ENCODE data around the gene SRXN1.
"Not testable (repeated sequence)": the region's sequence is repeated elsewhere in the genome, so short reads cannot be mapped to it uniquely, and the experiment has no call there.

SRXN1 gene

DNA sequence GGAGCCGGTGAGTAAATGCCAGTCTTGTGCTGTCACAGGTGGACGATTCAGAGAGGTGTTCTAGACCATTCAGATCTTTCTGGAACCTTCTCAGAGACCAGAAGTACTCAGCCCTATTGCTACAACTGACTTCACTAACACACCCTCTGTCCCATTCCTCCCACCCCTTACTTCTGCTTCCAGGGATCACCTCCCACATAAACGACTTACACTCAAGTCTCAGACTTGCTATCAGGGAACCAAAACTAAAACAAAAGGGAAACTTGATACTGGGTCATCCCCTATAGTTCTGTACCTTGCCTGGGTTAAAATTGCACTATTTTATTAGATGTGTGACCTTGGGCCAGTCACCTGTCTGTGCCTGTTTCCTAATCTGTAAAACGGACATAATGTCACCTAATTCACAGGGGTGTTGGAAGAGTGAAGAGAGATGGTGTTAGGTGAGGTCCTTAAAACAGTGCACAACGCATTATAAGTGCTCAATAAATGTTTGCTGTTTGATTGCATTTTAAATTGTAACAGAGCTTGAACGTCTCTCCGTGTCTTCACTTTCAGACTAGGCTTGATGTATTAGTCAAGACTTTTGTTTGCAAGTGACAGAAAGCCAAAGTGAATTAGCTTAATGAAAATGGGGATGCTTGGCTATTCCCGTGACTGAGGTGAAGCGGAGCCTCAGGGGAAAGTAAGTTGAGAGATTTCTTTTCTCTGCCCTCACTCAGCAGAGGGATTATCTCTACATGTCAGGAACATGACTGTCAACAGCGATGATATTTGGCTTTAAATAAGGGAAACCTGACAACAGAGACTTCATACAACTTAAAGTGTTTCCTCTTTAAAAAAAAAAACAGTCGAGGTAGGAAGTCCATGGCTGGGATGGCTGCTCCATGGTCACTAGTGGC is 3.0 kb upstream of the SRXN1 start:
- DNase-seq (ENCODE audit: low read depth) = no peak

- no peak for DNase-seq (ENCODE audit: low read depth)
These were observed 1.4 kb upstream of the SRXN1 start for GRCh38 chr20:654417-654750.

GRCh38 chr20:653590-654416 is 803 bp upstream of the SRXN1 start:
- no peak for DNase-seq (ENCODE audit: low read depth)

DNA sequence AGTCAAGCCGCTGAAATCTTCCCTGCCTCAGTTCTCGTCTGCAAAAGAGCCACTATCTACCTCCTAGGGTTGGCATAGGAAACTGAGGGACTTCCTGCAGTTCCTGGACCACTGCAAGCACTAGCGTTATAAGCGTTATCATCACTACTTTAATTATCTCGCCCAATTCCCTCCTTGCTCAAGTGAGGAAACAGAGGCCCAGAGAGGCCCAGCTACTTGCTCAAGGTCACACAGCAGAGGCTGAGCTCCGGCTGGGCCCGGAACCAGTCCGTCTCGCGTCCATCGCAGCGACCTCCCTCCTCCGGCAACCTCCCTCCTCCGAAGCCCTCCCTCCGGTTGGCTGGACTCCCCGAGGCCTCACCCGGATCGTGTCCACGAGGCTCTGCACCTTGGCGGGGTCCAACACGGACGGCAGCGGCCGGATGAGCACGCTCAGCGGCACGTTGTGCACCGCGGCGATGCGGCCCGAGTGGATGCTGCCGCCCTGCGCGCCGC is 338 bp downstream of the SRXN1 start:
- DNase-seq (ENCODE audit: low read depth) = no peak

GRCh38 chr20:651713-652614 is 1.0 kb downstream of the SRXN1 start:
- no peak for DNase-seq (ENCODE audit: low read depth)

DNA sequence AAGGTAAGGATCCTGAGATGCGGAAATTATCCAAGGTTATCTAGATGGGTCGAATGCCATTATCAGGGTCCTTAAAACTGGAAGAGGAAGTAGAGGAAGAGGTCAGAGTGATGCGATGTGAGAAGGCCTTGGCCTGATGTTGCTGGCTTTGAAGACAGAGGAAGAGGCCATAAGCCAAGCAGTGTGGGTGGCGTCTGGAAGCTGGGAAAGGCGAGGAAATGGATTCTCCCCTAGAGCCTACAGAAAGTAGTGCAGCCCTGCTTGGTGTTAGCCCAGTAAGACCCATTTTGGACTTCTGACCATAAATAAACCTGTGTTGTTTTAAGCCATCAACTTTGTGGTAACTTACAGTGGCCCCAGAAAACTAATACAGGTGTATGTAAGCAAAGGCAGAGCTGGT is 2.0 kb downstream of the SRXN1 start:
- DNase-seq (ENCODE audit: low read depth) = no peak

DNA sequence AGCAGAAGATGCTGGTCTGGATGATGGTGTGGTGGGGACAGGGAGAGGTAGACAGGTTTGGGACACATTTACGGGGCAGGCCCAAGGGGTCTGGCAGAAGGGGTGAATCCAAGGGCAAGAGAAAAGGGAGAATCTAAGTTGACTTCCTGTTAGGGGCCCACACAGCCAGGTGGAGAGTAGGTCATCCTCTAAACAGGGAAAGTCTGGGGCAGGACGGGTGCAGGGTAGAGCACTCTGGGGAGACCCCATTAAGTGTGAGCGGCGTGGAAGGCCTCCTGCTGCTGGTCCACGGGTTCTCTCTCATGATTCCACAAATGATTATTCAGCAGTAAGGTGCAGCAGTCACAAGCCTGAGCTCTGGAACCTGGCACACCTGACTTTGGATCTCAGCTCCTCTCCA is 2.7 kb downstream of the SRXN1 start:
- DNase-seq (ENCODE audit: low read depth) = no peak

GRCh38 chr20:647479-648019 is 5.5 kb downstream of the SRXN1 start:
- no peak for DNase-seq (ENCODE audit: low read depth)

DNA sequence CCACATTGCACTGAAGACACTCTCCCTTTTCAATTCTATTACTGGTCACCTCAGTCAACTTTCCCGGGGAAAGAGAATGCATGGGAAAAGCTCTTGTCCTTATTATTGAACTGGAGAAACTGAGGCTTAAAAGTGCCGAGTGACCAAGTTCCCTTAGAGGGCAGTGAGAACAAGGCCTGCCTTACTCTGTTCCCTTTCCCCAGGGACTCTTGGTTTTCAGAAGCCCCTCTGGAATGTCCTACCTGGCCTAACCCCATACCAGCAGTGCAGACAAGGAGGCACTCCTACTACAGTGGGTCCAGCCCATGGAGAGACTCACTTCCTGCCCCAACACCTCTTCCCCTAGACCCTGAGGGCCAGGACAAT is 6.1 kb downstream of the SRXN1 start:
- no peak for DNase-seq (ENCODE audit: low read depth)

DNA sequence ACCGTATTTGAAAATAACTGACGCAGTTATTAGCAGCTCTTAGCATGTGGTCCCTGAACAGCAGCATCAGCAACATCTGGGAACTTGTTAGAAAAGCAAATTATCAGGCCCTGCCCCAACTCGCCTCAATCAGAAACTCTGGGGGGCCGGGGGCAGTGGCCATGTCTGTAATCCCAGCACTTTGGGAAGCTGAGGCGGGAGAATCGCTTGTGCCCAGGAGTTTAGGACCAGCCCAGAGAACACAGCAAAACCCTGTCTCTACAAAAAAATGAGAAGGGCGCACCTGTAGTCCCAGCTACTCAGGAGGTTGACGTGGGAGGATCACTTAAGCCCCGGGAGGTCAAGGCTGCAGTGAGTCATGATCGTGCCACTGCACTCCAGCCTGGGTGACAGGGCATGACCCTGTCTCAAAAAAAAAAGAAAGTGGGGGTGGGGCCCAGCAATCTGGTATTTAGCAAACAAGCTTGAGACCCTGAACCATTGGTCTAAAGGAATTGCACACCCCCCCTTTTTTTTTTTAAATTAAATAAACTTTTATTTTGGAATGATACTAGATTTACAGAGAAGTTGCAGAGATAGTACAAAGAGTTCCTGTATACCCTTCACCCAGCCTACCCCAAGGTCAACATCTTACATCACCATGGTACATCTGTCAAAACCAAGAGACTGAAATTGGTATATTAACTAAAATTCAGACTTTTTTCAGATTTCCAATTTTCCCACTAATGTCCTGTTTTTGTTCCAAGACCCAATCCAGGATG is 6.7 kb downstream of the SRXN1 start:
- DNase-seq (ENCODE audit: low read depth) = no peak

GRCh38 chr20:645318-646106 is 7.5 kb downstream of the SRXN1 start:
- DNase-seq (ENCODE audit: low read depth) = no peak

DNA sequence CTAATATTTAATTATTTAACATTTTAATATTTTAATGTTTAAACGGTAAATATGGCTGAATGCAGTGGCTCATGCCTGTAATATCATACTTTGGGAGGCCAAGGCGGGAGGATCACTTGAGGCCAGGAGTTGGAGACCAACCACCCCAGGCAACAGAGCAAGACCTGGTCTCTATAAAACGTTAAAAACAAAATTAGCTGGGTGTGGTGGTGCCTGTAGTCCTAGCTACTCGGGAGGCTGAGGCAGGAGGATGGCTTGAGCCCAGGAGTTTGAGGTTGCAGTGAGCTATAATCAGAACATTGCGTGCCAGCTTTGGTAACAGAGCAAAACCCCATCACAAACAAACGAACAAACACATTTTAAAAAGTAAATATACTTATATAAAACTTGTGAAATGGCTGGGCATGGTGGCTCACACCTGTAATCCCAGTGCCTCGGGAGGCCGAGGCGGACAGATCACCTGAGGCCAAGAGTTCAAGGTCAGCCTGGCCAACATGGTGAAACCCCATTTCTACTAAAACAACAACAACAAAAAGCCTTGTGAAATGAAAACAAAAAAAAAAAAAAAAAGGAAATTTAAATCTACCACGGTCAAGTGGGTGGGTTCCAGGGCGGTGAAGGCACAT is 8.2 kb downstream of the SRXN1 start:
- DNase-seq (ENCODE audit: low read depth) = no peak

- no peak for DNase-seq (ENCODE audit: low read depth)
These were observed 10.4 kb downstream of the SRXN1 start for GRCh38 chr20:642398-643174.

- not testable (repeated sequence) for DNase-seq (ENCODE audit: low read depth)
These were observed 11.0 kb downstream of the SRXN1 start for GRCh38 chr20:642013-642397.

DNA sequence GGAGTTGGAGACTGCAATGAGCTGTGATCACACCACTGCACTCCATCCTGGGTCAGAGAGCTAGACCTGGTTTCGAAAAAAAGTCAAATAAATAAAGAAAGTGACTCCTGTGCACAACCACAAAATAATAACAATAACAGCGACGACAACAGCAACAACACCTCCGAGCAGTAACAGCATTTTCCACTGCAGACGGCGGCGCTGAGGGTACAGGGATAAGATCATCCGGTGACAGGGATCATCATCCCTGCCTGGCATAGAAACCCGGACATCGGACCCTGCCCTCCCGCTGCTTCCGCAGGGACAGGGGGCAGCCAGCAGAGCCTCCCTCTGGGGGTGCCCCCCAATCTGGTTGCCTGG is 11.5 kb downstream of the SRXN1 start:
- no peak for DNase-seq (ENCODE audit: low read depth)

DNA sequence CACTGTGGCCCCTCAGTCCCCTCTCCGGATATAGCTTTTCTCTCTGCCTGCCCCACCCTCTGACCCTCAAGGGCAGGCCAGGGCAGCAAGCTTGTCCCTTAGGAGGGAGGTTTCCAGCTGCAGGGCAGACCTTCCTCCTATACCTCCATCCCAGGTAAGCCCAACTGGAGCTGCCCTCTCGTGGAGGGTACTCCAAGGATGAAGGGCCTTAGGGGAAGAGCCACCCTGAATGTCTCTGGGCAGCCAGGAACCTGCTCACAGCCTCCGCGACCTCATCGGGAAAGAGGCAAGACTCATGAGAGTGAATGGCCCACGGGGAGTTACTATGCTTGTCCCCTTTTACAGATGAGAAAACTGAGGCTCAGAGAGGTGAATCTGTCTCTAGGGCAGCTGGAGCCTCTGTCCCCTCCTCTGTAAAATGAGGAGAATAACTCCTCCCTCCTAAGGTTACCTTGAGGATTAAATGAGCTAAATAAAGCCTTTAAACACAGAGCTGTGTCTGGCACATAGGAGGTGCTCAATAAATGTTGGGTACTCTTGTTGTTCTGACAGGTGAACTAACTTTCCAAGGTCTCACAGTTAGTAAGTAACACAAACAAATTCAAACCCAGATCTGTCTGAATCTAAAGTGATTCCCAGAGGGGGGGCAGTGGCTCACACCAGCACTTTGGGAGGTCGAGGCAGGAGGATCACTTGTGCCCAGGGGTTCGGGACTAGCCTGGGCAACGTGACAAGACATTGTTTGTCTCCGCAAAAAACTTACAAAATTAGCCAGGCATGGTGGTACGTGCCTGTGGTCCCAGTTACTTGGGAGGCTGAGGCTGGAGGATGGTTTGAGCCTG is 12.1 kb downstream of the SRXN1 start:
- no peak for DNase-seq (ENCODE audit: low read depth)

- no peak for DNase-seq (ENCODE audit: low read depth)
These were observed 14.4 kb downstream of the SRXN1 start for GRCh38 chr20:638579-638978.

GRCh38 chr20:637559-637958 is 15.4 kb downstream of the SRXN1 start:
- no peak for DNase-seq (ENCODE audit: low read depth)

Data from HS-5 (cell line).